GM19238 (cell line): ENCODE data around the gene KCTD13.
"Not testable (repeated sequence)": the region's sequence is repeated elsewhere in the genome, so short reads cannot be mapped to it uniquely, and the experiment has no call there.

Experiments
- DNase-seq: peaks from one replicate; pipeline ENCODE4 v3.0.0; 2011; ENCODE audit warnings: low spot score; ENCODE audit not compliant: insufficient read length

The KCTD13 gene

DNA sequence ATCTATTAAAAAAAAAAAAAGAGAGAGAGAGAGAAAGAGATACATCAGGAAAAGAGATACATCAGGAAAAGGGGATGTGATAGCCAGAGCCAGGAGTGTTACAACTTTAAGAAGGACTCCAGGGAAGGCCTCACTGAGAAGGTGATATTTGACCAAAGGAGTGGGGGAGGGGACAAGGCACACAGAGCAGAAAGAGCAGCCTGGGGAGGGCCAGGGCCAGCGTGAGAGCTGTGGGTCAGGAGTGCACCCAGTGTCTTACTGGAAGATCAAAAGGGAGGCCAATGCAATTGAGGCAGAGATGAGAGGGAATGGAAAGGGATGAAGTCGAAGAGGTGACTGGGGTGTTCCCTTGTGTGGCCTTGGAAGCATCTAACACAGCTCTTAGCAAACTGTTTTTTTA lies 18.1 kb downstream of the KCTD13 start:
- DNase-seq: no peak

DNA sequence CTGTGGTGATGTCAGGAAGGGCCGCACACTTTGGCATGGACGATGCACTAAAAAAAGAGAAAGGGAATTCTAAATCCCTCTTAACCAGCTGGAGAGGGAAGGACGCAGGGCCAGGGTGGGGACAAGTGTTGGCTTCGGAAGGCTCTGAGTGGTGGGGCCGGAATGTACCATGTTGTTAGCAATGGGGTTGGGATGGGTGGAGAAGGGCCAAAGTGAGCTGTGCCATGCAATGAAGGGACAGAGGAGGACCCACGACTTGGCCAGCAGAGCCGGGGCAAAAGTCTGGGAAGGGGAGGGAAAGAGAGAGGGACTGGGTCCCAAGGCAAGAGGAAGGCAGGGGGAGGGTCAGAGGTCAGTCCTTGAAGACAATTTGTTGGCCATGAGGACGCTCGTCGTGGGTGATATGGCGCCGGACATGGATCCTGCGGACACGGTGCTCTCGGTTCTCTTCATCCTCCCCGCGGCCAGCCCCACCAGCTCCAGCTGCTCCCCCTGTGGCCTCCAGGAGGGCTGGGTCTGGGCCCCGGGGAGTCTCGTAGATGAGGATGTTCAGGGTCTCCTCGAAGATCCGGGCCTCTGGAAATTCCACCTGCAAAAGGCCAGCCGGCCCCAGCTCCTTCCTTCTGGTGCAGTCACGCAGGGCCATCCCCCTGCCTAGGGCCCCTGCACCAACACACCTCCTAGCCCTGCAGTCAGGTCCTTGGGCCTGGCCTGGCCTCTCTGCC lies 19.3 kb downstream of the KCTD13 start:
- DNase-seq: no peak

DNA sequence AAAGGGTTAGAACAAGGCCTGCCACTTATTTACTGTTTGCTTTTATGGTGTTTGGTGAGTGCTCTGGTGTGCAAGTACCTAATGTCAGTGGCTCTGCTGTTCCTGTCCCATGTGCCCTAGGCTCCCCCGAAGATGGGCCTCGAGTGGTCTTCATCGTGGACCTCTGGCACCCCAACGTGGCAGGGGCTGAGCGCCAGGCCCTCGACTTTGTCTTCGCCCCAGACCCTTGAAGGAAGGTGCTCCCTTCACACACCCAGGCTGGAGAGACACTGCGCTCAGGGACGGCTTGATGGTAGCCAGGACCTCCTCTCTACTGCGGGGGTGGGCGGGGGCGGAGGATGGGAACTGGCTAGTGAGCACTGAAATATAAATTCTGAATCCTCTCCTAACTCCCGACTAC lies 20.4 kb downstream of the KCTD13 start:
- DNase-seq: no peak

DNA sequence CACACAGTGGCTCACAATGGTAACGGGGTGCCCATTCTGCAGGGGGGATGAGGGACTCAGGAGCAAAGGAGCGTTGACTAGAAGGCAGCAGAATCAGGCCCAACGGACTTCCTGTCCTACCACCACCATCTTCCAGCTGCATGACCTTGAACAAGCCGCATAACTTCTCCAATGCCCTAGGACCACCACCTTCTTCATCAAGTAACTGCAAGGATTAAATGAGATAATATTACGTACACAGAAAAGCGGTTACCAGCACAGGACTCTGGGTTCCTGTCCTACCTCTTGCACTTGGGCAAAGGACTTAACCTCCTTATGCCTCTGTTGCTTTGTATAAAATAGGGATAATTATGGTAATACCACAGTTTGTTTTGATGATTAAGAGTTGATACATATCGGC lies 21.1 kb downstream of the KCTD13 start:
- no peak for DNase-seq

DNA sequence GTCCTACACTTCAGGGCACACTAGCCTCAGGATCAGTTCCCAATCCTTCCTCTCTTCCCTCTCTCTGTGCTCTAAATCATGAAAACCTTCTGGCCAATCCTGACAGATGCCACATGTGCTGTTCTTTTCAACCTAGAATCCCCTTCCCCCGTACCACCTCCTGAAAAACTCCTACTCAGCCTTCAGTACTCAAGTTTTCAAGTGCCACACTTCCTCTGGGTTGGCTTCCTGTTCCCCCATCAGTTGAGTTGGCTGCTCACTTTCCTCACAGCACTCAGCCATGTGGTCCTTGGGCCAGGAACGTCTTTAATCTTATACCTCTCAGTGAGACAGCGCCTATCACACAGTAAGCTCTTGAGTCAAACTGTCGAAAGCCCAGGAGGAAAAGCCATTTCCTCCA lies 22.4 kb downstream of the KCTD13 start:
- no peak for DNase-seq

DNA sequence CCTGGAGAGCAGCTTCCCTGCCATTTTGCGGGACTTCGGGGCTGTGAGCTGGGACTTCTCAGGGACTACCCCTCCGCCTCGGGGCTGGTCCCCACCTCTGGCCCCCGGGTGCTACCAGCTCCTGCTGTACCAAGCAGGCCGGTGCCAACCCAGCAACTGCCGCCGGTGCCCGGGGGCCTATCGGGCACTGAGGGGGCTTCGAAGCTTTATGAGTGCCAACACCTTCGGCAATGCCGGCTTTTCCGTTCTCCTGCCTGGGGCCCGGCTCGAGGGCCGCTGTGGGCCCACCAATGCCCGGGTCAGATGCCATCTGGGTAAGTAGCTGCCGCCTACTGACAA lies 24.4 kb downstream of the KCTD13 start:
- DNase-seq: no peak

DNA sequence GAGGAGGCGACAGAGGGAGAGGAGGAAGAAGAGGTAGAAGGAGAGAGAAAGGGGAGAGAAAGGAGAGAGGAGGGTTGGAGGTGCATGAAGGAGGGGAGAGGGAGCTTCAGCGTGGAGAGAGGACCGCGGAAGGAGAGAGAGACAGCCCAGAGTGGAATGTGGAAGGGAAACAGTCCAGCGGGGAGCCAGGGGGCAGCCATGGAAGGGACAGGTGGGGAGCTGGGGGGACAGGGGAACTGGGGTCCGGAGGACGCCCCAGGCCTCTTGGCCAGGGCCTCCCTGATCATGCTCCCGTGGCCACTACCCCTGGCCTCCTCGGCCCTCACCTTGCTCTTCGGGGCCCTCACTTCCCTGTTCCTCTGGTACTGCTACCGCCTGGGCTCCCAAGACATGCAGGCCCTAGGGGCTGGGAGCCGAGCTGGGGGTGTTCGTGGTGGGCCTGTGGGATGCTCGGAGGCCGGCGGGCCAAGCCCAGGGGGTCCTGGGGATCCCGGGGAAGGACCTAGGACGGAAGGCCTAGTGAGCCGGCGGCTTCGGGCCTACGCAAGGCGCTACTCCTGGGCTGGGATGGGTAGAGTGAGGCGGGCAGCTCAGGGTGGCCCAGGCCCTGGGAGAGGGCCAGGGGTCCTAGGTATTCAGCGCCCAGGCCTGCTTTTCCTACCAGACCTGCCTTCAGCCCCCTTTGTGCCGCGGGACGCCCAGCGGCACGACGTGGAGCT lies 25.0 kb downstream of the KCTD13 start:
- DNase-seq: no peak

DNA sequence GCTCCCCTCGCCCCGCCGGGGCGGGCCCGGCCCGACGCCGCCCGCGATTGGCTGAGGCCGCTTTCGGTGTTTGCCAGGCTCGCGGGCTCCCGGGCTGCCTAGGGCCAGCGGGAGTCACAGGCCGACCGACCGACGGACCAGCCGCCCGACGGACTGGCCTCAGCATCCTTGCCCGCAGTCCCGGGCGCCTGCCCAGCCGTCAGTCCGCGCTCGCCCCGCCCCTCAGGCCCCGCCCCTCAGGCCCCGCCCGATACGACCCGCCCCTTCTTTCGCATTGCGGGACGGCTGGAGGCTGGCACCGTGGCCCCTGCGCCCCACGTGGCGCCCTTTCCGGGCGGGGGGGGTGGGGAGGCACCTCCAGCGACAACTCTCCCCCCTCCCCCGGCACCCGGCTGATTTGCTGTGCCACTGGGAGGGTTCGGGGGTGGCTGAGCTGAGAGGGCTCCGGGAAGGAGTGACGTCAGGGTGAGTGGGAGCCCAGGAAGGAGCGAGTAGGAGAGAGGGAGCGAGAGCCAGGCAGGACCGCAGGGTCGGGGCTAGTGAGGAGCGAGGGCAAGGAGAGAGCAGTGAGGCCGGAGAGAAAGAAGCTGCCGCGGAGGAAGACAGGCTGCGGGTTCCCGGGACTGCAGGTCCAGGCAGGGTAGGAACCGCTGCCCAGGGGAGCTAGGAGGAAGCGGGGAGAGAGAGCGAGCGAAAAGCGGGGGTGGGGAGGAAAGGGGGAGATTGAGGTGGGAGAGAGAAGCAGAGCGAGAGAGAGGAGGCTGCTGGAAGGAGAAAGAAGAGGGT lies 25.7 kb downstream of the KCTD13 start, which contains the start of gene ASPHD1:
Gene ASPHD1, plus strand, starts transcription at position 387 of the 786 bp plus-strand sequence. CDS start 484 bp downstream, outside the sequence.
- DNase-seq: peak; percentile 83

DNA sequence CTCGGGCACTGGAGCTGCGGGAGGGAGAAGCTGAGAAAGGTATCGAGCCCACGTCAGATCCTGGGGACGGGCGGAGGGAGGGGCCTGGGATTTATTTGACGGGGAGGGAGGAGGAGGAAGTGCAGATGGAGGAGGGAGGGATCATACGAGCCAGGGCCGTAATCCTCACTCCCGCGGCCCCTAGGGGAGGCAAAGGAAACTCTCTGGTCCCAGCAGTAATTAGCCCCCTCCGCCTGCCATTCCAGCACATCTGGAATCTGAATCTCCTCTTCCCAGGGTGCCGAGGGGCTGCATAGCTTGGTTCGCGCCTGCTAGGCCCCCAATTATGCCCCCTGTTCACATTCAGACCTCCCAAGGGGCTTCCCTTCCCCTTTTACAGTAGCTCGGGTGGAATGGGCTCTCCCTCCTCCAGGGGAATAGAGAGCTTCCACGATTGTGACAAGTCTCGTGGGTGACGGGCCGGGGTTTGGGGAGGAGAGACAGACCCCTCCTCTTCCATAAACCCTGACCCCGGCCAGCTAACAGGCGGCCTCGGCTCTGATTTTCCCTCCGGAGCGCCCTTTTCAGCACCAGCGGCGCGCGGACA lies 26.4 kb downstream of the KCTD13 start, which contains the start of gene SEZ6L2:
Gene SEZ6L2, minus strand, starts transcription at position 35 of the 586 bp plus-strand sequence. CDS start 531 bp downstream, outside the sequence.
- DNase-seq: no peak

DNA sequence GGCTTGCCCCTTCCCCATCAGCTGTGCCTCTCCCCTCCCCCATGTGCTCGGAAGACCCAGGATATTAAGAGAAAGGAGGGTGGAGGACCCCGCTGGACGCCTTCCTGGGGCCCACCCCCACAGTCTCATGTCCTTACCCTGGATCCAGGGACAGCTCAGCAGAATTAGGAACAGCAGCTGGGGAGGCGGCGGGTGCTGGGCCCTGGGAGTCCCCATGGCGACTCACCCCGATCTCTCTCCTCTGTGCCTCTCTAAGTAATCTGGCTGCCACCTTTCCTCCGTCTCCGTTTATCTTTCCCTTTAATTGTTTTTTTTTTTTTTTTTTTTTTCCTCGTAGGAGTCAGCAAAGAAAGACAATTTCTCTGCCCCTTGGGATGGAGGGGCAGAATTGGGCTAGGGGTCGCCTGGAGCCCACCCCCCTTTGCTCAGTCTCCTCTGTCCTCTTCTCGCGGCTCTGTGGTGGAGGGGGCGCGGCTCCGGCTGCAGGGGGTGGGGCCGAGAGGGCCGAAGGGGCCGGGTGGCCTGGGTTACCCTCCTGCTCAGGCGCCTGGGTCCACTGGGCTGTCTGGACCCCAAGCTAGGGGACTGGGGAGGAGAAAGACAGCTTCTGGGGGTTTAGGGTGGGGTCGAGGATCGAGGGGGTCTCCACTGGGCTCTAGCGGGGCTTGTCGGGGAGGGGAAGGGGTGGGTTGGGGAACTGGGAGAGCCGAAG lies 27.1 kb downstream of the KCTD13 start:
- no peak for DNase-seq

DNA sequence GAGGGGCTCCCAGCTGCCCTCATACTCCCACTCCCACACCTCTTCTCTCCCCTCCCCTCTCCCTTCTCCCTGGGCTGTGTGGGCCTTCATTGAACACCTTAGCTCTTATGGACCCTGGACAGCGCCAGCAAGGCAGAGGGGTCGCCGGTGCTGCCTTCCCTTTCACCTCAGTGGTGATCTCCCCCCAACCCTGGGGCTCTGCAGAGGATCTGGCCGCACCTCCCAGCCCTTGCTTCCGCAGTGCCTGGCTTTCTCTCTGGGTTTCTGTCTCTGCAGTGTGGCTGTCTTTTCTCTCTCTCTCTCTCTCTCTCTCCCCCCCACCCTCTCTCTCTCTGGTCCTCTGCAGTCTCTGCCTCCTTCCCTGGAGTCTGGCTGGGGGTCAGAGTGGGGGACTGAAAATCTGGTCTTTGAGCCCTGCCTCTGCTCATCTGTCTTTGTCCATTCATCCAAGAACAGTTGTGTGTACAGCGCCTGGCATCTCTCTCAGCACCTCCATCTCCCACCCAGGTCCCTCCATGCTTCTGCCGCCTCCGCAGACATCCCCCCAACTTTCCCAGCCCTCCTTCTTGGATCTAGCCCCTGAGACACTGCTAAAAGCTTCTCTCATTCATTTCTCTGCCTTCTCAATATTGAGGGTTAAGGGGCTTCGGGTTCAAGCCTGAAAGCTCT lies 27.8 kb downstream of the KCTD13 start:
- no peak for DNase-seq

DNA sequence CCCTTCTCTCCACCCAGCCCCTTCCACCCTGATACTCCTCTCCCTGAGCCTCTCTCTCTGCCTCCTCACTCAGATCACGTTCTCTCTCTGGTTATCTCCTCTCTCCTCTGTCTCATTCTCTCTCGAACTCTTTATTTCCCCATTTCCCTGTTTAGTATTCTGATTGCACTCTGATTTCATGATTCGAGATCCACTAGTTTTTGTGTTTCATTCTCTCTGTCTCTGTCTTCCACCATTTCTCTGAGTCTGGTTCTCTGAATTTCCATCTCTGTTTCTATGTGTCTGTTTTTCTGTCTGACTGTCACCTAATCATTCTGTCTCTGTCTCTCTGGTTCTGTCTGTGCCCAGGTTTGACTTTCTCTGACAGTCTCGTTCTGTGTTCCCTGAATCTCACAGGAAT lies 28.7 kb downstream of the KCTD13 start:
- DNase-seq: no peak

DNA sequence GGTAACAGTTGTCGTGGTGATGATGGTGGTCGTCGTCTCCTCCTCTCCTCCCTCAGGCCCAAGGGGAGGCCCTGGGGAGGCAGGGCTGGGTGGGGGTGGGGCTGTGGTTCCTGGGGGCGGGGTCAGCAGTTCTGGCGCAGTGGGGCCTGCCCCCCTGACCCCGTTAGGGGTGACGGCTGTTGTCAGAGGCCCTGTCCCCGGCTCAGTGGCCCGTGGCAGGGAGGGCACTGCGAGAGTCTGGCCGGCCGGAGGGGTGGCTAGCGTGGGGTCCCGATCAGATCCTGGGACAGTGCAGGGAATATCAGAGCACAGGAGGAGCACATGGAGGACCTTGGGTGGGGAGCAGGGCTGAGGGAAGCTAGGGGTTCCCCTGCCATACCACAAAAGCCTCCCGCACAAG lies 29.2 kb downstream of the KCTD13 start:
- DNase-seq: no peak

DNA sequence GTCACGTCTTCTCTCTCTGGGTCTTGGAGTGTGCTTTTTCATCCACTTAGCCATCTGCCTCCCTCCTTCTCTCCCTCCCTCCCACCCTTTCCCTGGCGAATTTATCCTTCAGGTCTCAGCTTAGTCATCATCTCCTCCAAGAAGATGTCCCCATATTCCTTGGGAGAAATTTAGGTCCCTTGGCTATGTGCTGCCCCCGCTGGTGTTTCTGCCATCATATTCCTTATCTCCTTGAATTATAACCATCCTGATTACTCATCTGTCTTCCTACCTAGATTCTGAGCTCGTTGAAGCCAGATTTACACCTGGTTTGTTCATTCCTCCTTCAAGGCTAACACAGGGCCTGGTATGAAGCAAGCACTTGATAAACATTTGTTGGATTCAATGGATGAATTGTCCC lies 31.7 kb downstream of the KCTD13 start:
- DNase-seq: no peak

DNA sequence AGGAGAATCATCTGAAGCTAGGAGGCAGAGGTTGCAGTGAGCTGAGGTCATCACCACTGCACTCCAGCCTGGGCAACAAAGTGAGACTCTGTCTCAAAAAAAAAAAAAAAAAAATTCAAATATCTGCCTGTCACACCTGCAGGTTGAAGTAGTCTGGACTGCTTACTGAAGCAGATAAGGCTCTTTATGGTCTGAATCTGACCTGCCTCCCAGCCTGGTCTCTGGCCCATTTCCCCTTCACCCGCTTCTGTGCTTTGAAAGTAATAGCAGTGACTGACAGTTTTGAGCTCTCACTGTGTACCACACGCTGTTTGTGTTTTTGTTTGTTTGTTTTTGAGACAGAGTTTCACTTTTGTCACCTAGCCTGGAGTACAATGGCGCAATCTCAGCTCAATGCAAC lies 32.5 kb downstream of the KCTD13 start:
- DNase-seq: no peak

DNA sequence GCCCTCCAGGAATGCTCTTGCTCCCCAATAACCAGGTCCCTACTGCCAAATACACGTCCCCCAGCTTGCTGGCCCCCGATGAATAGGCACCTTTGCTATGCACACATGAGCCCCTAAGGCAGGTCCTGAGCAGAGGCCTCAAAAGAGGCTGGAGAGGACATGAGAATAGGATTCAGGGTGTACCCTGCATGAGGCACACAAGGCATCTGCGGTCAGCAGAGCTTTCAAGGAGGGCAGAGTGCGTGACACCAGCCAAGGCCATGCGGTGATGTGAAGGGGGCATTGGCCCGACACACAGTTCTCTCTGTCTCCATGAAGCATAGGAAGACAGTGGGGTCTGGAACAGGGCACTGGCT lies 33.6 kb downstream of the KCTD13 start:
- no peak for DNase-seq

DNA sequence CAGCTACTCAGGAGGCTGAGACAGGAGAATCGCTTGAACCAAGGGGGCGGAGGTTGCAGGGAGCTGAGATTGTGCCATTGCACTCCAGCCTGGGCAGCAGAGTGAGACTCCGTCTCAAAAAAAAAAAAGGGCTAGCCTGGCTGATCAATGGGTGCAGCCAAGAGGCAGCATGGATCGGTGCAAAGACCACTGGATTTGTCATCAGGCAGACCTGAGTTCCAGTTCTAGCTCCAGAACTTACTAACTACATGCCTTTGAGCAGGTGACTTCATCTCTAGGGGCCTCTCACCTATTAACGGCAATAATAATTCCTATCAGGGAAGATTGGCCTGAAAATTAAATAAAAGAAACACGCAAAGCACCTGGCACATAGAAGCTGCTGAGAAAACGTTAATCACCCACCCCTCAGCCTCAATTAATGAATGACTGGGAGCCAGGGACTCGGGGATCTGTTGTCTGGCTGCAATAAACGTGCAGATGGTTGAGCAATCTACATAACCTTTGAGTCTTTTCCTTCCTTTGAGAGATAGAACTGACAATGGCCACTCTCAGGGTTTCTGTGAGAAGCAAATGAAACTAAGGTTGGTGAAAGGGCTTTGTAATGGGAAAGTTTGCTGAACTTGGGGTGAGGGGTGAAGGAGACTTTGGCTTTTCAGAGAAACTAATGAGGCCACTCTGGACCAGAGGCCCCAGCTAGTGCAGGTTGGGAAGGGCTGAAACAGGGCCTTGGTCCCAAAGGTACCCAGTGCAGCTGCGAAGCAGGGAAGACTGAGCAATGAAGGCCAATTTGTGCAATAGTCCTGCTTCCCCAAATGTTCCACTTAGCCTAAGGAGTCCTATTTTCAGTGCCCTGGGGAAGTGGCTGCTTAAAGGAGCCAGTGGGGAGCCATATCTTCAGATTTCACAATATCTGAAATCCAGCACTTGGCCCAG lies 34.2 kb downstream of the KCTD13 start:
- no peak for DNase-seq

DNA sequence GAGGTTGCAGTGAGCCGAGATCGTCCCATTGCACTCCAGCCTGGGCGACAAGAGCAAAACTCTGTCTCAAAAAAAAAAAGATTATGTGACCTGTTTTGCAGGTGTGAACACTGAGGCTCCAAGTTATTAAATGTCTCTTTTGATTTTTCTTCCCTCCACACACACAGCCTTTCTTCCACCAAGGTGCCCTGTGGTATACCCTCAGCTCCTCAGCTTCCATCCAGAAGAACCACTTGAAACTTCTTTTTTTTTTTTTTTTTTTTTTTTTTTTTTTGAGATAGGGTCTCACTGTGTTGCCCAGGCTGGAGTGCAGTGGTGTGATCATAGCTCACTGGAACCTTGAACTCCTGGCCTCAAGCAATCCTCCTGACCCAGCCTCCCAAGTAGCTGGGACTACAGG lies 36.7 kb downstream of the KCTD13 start:
- DNase-seq: not testable (repeated sequence)

DNA sequence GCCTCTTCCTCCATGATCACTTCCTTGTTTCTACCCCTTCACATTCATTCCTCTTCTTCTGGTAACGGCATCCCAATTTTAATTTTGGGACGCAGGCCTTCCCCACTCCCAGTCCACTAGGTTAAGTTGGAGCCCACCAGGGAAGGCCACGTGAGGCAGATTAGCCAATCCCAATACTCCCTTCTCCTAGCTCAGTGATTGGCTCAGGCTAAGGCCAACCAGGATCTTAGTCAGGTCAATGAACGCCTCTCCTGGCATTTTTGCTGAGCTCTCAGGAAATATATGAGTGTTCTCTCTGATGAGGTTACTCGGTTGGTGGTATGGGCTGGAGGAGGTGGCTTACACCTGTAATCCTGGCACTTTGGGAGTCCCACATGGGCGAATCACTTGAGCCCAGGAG lies 42.0 kb downstream of the KCTD13 start:
- no peak for DNase-seq

DNA sequence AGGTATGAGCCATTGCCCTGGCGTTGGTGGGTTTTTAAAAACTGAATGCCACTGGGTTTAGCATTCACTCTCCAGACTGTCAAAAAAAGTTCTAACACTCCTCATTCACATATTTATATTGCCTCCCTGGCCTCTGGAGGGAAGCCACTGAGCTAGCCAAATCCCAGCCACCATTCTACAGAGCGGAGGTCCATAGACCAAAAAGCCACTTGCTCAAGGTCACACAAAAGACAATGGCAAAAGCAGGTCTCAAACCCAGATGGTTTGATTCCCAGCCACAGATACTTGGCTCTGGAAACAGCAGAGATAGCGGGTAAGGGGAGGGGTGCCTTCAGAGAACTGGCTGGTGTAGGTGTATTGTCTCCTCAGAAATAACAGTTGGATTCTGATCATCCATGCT lies 45.0 kb downstream of the KCTD13 start:
- no peak for DNase-seq
